Osteoblast (primary cell): ENCODE data around the gene GPI. TPM values are rescaled to one million over a fixed set of nuclear protein-coding genes. Genes with fewer than 3 reads are reported as not detected.

ENCODE experiments used
- DNase-seq: peaks from one replicate; pipeline ENCODE4 v3.0.0; 2011; ENCODE audit warnings: low spot score, mixed read lengths; ENCODE audit not compliant: insufficient read length; ENCODE audit errors: missing footprints
- H2AFZ ChIP-seq: 2 replicates; pipeline ENCODE4 v1.6.0; 2011; ENCODE audit warnings: mild to moderate bottlenecking, low read length
- H3K27ac ChIP-seq: 2 replicates; pipeline ENCODE4 v1.5.1; 2011; ENCODE audit warnings: mild to moderate bottlenecking, low read depth, low read length, moderate library complexity
- H3K27me3 ChIP-seq: 2 replicates; pipeline ENCODE4 v1.6.0; 2012; ENCODE audit warnings: mild to moderate bottlenecking, control low read depth, inconsistent platforms, low read length, moderate library complexity; ENCODE audit not compliant: insufficient read depth
- H3K36me3 ChIP-seq: 2 replicates; pipeline ENCODE4 v1.5.1; 2011; ENCODE audit warnings: mild to moderate bottlenecking, low read length, control low read depth, moderate library complexity; ENCODE audit not compliant: insufficient read depth
- H3K4me1 ChIP-seq: 2 replicates; pipeline ENCODE4 v1.5.1; 2011; ENCODE audit warnings: mild to moderate bottlenecking, low read length, control low read depth, moderate library complexity; ENCODE audit not compliant: insufficient read depth
- H3K4me2 ChIP-seq: 2 replicates; pipeline ENCODE4 v1.6.0; 2011; ENCODE audit warnings: mild to moderate bottlenecking, low read length; ENCODE audit not compliant: insufficient read depth
- H3K4me3 ChIP-seq: fragments of 200-600 bp; sonication (generic); 3 replicates; pipeline ENCODE4 v1.5.1; 2012; ENCODE audit warnings: mild to moderate bottlenecking, low read length, inconsistent platforms; ENCODE audit not compliant: insufficient read depth
- H3K79me2 ChIP-seq: 2 replicates; pipeline ENCODE4 v1.6.0; 2012; ENCODE audit warnings: mild to moderate bottlenecking, low read length, control low read depth, inconsistent platforms; ENCODE audit not compliant: insufficient read depth
- H3K9me3 ChIP-seq: 2 replicates; pipeline ENCODE4 v1.5.1; 2011; ENCODE audit warnings: low read depth, low read length, control low read depth
- H4K20me1 ChIP-seq: 2 replicates; pipeline ENCODE4 v1.6.0; 2012; ENCODE audit warnings: mild to moderate bottlenecking, low read length, control low read depth; ENCODE audit not compliant: insufficient read depth
- total RNA-seq: library from RNA; depleted of rRNA; stranded (reverse); fragments of >200 nt; gene quantifications from 2 replicates; pipeline ENCODE4 v1.2.3, GENCODE V29; 2012
- TF ChIP-seq, protein P1 (sequence below): IDR thresholded peaks from 2 replicates; pipeline ENCODE4 v1.5.1; 2011; ENCODE audit warnings: mild to moderate bottlenecking, low read depth, low read length, moderate library complexity; ENCODE audit errors: extremely low read depth

Gene GPI
- total RNA-seq, 1 donor, result 133 TPM

DNA sequence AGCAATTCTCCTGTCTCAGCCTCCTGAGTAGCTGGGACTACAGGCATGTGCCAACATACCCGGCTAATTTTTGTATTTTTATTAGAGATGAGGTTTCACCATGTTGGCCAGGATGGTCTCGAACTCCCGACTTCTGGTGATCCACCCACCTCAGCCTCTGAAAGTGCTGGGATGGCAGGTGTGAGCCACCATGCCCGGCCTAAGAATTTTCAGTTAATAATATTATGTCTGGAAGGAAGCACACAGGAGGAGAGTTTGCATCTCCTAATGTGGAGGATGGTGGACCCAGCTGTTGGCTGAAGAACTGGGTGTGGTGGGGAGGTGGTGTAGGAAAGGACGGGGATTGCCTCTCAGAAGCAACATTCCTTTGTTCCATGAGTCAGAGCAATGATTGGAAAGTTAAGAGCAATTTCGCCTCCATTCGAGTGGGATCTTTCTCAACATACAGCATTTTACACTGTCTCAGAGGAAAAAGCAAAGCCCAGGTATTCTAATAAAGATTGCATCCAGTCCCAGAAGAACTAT lies 51.1 kb downstream of the GPI start:
- no peak overlapping the region for H2AFZ ChIP-seq

DNA sequence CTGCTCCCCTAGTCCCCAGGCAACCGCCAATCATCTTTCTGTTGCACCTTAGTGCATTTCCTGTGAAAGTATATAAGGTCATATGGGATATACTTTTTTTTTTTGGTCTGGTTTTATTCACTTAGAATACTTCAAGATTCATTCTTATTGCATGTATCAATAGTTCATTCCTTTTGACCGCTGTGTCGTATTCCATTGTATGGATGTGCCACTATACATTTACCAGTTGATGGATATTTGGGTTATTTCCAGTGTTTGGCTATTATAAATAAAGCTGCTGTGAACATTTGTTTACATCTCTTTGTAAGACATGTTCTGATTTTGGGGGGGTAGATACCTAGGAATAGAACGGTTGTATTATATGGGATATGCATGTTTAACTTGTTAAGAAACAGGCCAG lies 53.3 kb downstream of the GPI start:
- Histone ChIP-seq H4K20me1 (no peaks in the 10 kb centered on the region), H3K27me3 (no peaks in the 10 kb centered on the region), H3K79me2 (no peaks in the 10 kb centered on the region), H3K9me3 (no peaks in the 10 kb centered on the region), H3K4me1 (no peaks in the 10 kb centered on the region), H3K36me3 (peaks cover 15% of the 10 kb centered on the region), H3K27ac (no peak overlapping the region), H2AFZ (no peak overlapping the region), H3K4me2 (no peak overlapping the region), H3K4me3 (no peak overlapping the region)
- TF ChIP-seq, protein P1, sequence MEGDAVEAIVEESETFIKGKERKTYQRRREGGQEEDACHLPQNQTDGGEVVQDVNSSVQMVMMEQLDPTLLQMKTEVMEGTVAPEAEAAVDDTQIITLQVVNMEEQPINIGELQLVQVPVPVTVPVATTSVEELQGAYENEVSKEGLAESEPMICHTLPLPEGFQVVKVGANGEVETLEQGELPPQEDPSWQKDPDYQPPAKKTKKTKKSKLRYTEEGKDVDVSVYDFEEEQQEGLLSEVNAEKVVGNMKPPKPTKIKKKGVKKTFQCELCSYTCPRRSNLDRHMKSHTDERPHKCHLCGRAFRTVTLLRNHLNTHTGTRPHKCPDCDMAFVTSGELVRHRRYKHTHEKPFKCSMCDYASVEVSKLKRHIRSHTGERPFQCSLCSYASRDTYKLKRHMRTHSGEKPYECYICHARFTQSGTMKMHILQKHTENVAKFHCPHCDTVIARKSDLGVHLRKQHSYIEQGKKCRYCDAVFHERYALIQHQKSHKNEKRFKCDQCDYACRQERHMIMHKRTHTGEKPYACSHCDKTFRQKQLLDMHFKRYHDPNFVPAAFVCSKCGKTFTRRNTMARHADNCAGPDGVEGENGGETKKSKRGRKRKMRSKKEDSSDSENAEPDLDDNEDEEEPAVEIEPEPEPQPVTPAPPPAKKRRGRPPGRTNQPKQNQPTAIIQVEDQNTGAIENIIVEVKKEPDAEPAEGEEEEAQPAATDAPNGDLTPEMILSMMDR, result no peak
- DNase-seq, result no peak

More for the DNA sequence above, 51.1 kb downstream of the GPI start:
- DNase-seq, result no peak
- no peak overlapping the region for H3K27ac ChIP-seq
- H3K27me3 ChIP-seq, result no peaks in the 10 kb centered on the region
- H3K9me3 ChIP-seq, result no peaks in the 10 kb centered on the region
- TF ChIP-seq, protein P1, result no peak
- H4K20me1 ChIP-seq, result no peaks in the 10 kb centered on the region
- H3K79me2 ChIP-seq, result no peaks in the 10 kb centered on the region
- peaks cover 15% of the 10 kb centered on the region for H3K36me3 ChIP-seq
- H3K4me1 ChIP-seq, result no peaks in the 10 kb centered on the region
- no peak overlapping the region for H3K4me3 ChIP-seq
- H3K4me2 ChIP-seq, result no peak overlapping the region

DNA sequence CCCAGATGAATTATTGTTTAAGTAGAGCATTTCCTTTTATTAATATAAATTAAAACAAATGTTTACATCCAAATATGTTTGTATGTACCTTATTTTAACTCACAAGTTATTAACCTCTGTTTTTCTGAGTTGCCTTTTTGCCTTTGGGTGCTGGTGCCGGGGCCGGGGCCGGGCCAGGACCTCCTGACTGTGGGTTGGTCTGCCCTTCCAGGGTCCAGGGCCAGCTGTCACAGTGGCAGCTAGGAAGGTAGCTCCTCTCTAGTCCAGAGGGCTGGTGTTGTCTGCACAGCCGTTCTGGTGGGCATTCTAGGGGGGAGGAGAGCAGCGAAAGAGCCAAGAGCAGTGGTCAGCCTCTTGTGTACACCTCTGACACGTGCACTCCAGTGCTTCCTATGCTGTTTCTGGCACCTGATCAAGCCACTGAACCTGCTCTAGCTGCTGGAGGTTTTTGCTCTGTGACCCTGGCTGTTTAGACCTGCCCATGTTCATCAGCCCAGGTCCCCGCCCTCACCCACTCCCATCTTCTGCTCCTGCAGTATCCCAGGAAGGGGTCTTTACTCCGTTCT lies 61.2 kb downstream of the GPI start:
- DNase-seq, result no peak
- Histone ChIP-seq H3K4me3 (no peak overlapping the region), H3K27ac (no peak overlapping the region), H3K79me2 (peaks cover 34% of the 10 kb centered on the region), H2AFZ (no peak overlapping the region), H3K27me3 (no peaks in the 10 kb centered on the region), H4K20me1 (peaks cover 25% of the 10 kb centered on the region), H3K4me2 (no peak overlapping the region), H3K36me3 (peaks cover 3% of the 10 kb centered on the region), H3K9me3 (no peaks in the 10 kb centered on the region), H3K4me1 (peaks cover 22% of the 10 kb centered on the region)
- TF ChIP-seq, protein P1, result no peak

DNA sequence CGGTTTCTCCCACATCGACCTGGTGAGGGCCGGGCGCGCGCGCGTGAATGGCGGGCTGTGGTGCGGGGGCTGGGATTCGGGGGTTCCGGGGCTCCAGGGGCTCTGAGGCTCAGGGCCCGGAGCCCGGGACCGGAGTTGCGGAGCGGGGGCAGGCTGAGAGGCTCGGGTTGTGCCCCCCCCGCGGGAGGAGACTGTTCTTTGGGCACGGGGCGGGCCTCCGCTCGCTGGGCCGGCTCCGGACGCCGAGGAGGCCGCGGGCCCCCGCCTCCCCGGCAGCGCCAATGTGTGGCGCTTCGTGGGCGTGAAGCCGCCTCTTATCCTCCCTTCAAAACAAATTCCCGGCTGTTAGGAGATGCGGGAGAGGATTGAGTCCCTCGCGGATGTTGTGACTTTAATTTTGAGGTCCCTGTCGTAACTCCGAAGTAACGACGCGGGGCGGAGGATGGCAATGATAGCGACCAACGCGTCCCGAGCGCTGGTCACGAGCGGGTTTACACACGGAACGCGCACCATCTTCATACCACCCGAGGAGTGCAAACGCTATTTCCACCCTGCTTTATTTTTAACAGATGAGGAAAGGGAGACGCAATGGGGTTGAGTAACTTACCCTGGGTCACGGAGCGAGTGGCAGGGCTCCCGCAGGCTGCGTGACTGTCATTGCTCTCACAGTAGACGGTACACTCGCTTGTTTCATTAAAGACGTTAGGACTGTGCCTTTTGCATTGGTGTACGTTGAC lies 63.7 kb downstream of the GPI start:
- Histone ChIP-seq H3K4me1 (peaks cover 29% of the 10 kb centered on the region), H3K27ac (peak overlapping the region; percentile 73), H3K4me3 (peak overlapping the region; percentile 75), H4K20me1 (peaks cover 44% of the 10 kb centered on the region), H3K79me2 (peaks cover 59% of the 10 kb centered on the region), H3K27me3 (no peaks in the 10 kb centered on the region), H3K4me2 (peak overlapping the region; percentile 100), H2AFZ (peak overlapping the region; percentile 82), H3K9me3 (no peaks in the 10 kb centered on the region), H3K36me3 (peaks cover 20% of the 10 kb centered on the region)
- peak; percentile 92 for DNase-seq
- TF ChIP-seq, protein P1, result no peak
